Heart left ventricle (tissue), 16 donors: Measurements from ENCODE around the gene BMPR1B. TPM values are rescaled to one million over a fixed set of nuclear protein-coding genes. Genes with fewer than 3 reads are reported as not detected.

Source experiments
- ATAC-seq, 4 donors: fragments of 200-7000 bp; cut with Tn5 transposase; one replicate each; pipeline ENCODE4 v1.9.1; 2020 to 2022; ENCODE audit warnings: moderate library complexity in 4 of 4, mild to moderate bottlenecking in 3 of 4, moderate number of reproducible peaks in 1 of 4
- DNase-seq, 5 donors: peaks; one replicate each; pipeline ENCODE4 v3.0.0-alpha.2; 2020
- H3K27ac ChIP-seq, 12 donors: fragments of 200-600 bp; sonication (generic) in 4 of 12; one replicate each; pipeline versions ENCODE4 v1.5.0 to v1.8.0; 2016 to 2022; ENCODE audit warnings: mild to moderate bottlenecking in 2 of 12
- H3K27me3 ChIP-seq, 9 donors: fragments of 200-600 bp; sonication (generic) in 2 of 9; one replicate each; pipeline versions ENCODE4 v1.5.1 to v1.8.0; 2016 to 2022; ENCODE audit warnings: mild to moderate bottlenecking in 3 of 9
- H3K36me3 ChIP-seq, 9 donors: fragments of 200-600 bp; sonication (generic) in 2 of 9; one replicate each; pipeline versions ENCODE4 v1.5.0 to v1.8.0; 2018 to 2022; ENCODE audit warnings: mild to moderate bottlenecking in 2 of 9
- H3K4me1 ChIP-seq, 12 donors: fragments of 200-600 bp; sonication (generic) in 4 of 12; one replicate each; pipeline versions ENCODE4 v1.5.0 to v1.8.0; 2016 to 2022; ENCODE audit warnings: mild to moderate bottlenecking in 3 of 12
- H3K4me3 ChIP-seq, 12 donors: fragments of 200-600 bp; sonication (generic) in 4 of 12; one replicate each; pipeline versions ENCODE4 v1.5.0 to v1.8.0; 2017 to 2022; ENCODE audit warnings: mild to moderate bottlenecking in 9 of 12, moderate library complexity in 4 of 12
- H3K9me3 ChIP-seq, 12 donors: fragments of 200-600 bp; sonication (generic) in 4 of 12; one replicate each; pipeline versions ENCODE4 v1.5.0 to v1.8.0; 2016 to 2022; ENCODE audit warnings: mild to moderate bottlenecking in 1 of 12
- CTCF ChIP-seq, 12 donors: fragments of 200-600 bp; sonication (generic) in 4 of 12; IDR thresholded peaks; one replicate each; pipeline versions ENCODE4 v1.5.0 to v1.8.0; 2018 to 2022; ENCODE audit warnings: antibody characterized with exemption in 12 of 12, mild to moderate bottlenecking in 5 of 12
- POLR2A ChIP-seq, 2 donors: fragments of 450-650 bp; IDR thresholded peaks; one replicate each; pipeline ENCODE4 v1.6.1; 2017; ENCODE audit warnings: antibody characterized with exemption in 2 of 2, mild to moderate bottlenecking in 2 of 2, moderate library complexity in 2 of 2
- WGBS, 4 donors: extraction: QIAGEN DNeasy Blood & Tissue Kit in 2 of 4; methylation state at CpG; one replicate each; pipeline versions ENCODE4 v1.1.5 to v1.1.7; 2013 to 2018; 5-methylcytosine and 5-hydroxymethylcytosine counted together
- intact Hi-C, 10 donors: fragments of 100-400 bp; cut with DNase I; formaldehyde crosslinking; loops; one replicate each; pipeline versions ENCODE4 v1.11.1 to v1.14.2; 2022
- long read RNA-seq, 3 donors: library from polyadenylated mRNA; unstranded; transcript quantifications; one replicate each; pipeline ENCODE4 v2.0.0, GENCODE V29; 2020 to 2021
- polyA plus RNA-seq, 2 donors: library from polyadenylated mRNA; stranded (reverse); fragments of 200-250 nt; gene quantifications; one replicate each; pipeline ENCODE4 v1.2.3, GENCODE V29; 2013
- total RNA-seq, 9 donors: library from RNA; depleted of rRNA in 2 of 9; stranded (reverse); fragments of >200 nt in 2 of 9; fragmentation: NEBNext Ultra II Directional in 3 of 9; extraction: Animal tissue kit (Norgen Biotek cat#: 25700) in 3 of 9; gene quantifications; one replicate each; pipeline versions ENCODE4 v1.1.0 to v1.2.4, GENCODE V29; 2016 to 2023
- donor health status: ischemic (EF 13 %, LVEDD 7.1; RV severe dilation, severe dysfunction).
- donor health status: healthy with polysubstance abuse.
- donor health status: DM: no; HTN: yes; CAD: no.
- donor health status: DM: no; HTN: no; CAD: no.
- donor health status: ischemic (EF 25% LVEDD 6.9; RV normal size, moderate dysfunction).
- donor health status: ischemic (EF 25% LVEDD 5.7; RV mildly dilated, moderate dysfunction).
- donor health status: healthy.
- donor health status: DM: yes; HTN: yes; CAD: no.
- donor health status: ischemic (EF 35%, LVEDD 5.7; RV mildly dilated, moderate dysfunction).
- donor health status: nonischemic (EF 11% LVEDD 7.7; RV severe dilation, severe dysfunction).
- donor health status: DM: yes; HTN: yes; CAD: no.
- donor health status: PGD.
- donor health status: ischemic (EF 29% LVEDD 5.4; RV normal size, mild dysfunction).
- donor health status: nonischemic (EF 23%, LVEDD 6.1; RV moderate dilation, normal function).

Gene BMPR1B
- total RNA-seq (1 to 10 TPM; 1.1 to 7.6 (median 3.8) TPM), polyA plus RNA-seq (under 1 TPM; 0.29 to 0.34 TPM)
- long read RNA-seq, donor 1, partial matches to known transcripts = 2 of 3 reads
- long read RNA-seq, donor 1, other reads (novel, unspliced or antisense) = 1 of 3 reads
- long read RNA-seq, donor 2, partial matches to known transcripts = 1 of 1 reads
- long read RNA-seq, donor 2, other reads (novel, unspliced or antisense) = 0 of 1 reads
- long read RNA-seq, donor 3, partial matches to known transcripts = 1 of 1 reads
- long read RNA-seq, donor 3, other reads (novel, unspliced or antisense) = 0 of 1 reads

GRCh38 chr4:94757192-94758140 is at the start of gene BMPR1B:
BMPR1B (plus strand) TSS chr4:94757955; CDS start chr4:95104425, 346,470 bp downstream.
- ATAC-seq (peak in 3 of 4 donors; percentile 44 to 67 (median 52)), DNase-seq (peak in 1 of 5 donors; percentile 61)
- 3 to 6% (median 4%) methylated on average over 66 to 77 of the region's 77 CpGs for WGBS, 4 donors
- no peak for TF ChIP-seq CTCF (IDR thresholded peaks at IDR 0.05)
- TF ChIP-seq POLR2A (IDR thresholded peaks at IDR 0.05) = no peak
- Histone ChIP-seq H3K36me3 (no peaks in the 10 kb centered on the region), H3K9me3 (no peaks in the 10 kb centered on the region), H3K27ac (peak within 1 kb of the TSS in 2 of 12 donors; percentile 13 to 34), H3K4me3 (peak within 1 kb of the TSS; percentile 32 to 60 (median 49)), H3K27me3 (peaks cover 0 to 70% (median 35%) of the 10 kb centered on the region in 9 donors), H3K4me1 (peaks cover 0 to 15% (median 4%) of the 10 kb centered on the region in 12 donors)
- intact Hi-C loops = loop anchor here in 1 of 10 donors (10.0 kb wide), 1 partner anchor 337 kb away; no protein-coding TSS in a partner anchor

DNA sequence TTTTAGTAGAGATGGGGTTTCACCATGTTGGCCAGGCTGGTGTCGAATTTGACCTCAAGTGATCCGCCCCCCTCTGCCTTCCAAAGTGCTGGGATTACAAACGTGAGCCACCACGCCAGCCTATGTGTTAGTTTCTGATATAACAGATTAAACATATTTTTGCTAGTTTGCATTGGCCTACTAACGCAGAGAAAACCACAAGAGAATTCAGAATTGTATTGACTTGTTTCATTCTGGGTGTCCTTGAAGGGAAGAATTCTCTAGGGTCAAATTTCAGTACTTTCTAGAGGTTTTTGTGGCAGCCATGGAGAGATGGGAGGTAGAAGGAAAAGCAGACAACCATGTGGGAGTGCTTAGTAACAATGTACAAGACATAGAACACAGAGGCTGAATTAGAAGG is 46.1 kb upstream of the BMPR1B start:
- no peak for ATAC-seq
- intact Hi-C loops = no loop called here
- H3K27me3 ChIP-seq = peaks cover 0 to 4% (median 0%) of the 10 kb centered on the region in 9 donors
- no peaks in the 10 kb centered on the region for H3K4me1 ChIP-seq
- H3K36me3 ChIP-seq = no peaks in the 10 kb centered on the region
- TF ChIP-seq CTCF (IDR thresholded peaks at IDR 0.05) (no peak), POLR2A (IDR thresholded peaks at IDR 0.05) (no peak)
- no peak overlapping the region for H3K27ac ChIP-seq
- DNase-seq = no peak
- no peaks in the 10 kb centered on the region for H3K9me3 ChIP-seq
- no peak overlapping the region for H3K4me3 ChIP-seq
- 72 to 93% (median 90%) methylated on average over 5 of the region's 5 CpGs for WGBS, 4 donors

DNA sequence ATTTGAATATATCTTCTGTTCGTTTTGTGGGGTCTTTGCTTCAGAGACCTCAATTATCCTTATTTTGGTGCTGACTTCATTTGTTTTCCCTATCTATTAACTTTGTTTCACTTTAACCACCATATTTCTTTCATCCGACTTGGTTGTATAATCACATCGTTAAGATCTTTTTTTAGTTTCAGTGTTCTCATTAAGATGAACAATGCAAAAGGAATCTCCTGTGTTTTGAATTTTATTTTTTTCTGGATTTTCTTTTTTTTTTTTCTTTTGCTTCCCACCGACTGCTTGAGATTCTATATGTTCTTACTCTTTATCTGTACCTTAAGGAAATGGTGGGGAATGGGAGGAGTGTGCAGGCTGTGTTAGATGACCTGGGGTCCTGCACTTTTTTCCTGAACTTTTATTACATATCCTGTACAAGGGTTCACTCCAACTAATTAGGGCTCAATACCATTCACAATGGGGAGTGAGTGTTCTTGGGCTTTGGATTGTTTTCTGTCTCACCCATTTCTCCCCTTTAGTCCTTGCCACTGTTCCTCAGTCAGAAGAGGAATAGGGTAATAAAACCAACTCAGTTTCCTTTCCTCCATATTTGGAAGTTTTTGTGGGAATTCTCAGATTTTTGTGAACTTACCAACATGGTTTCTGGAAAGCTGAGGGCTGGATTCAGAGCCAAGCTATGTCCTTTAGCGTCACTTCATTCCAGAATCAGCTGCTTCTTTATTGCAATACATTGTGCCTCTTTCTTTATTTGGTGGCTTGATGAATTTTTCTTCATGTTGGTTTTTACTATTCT is 43.2 kb upstream of the BMPR1B start:
- no peak for DNase-seq

More for the DNA sequence above, 43.2 kb upstream of the BMPR1B start:
- Histone ChIP-seq H3K4me3 (no peak overlapping the region), H3K4me1 (no peaks in the 10 kb centered on the region), H3K27ac (peak overlapping the region in 1 of 12 donors; percentile 32), H3K36me3 (no peaks in the 10 kb centered on the region), H3K27me3 (peaks cover 0 to 4% (median 0%) of the 10 kb centered on the region in 9 donors), H3K9me3 (peaks cover 0 to 4% (median 0%) of the 10 kb centered on the region in 12 donors)
- intact Hi-C loops = no loop called here
- TF ChIP-seq POLR2A (IDR thresholded peaks at IDR 0.05) (no peak), CTCF (IDR thresholded peaks at IDR 0.05) (no peak)
- 57 to 74% (median 63%) methylated on average over 5 of the region's 5 CpGs for WGBS, 4 donors
- no peak for ATAC-seq
